H9 (cell line): Measurements from ENCODE around the gene CAT. TPM values are rescaled to one million over a fixed set of nuclear protein-coding genes. Genes with fewer than 3 reads are reported as not detected.

Source experiments
- DNase-seq: peaks from one replicate; pipeline ENCODE4 v3.0.0-alpha.2; 2017
- H2AFZ ChIP-seq: one replicate; pipeline ENCODE4 v1.6.1; 2013; ENCODE audit warnings: mild to moderate bottlenecking, low read length, control low read depth, moderate library complexity
- H2AK5ac ChIP-seq: 2 replicates; pipeline ENCODE4 v1.6.1; 2013; ENCODE audit warnings: low read length, control low read depth, mixed read lengths; ENCODE audit not compliant: insufficient read length
- H2BK120ac ChIP-seq: one replicate; pipeline ENCODE4 v1.6.1; 2013; ENCODE audit warnings: low read depth, mild to moderate bottlenecking, low read length, control low read depth, inconsistent platforms; ENCODE audit not compliant: poor library complexity, severe bottlenecking
- H2BK12ac ChIP-seq: 2 replicates; pipeline ENCODE4 v1.6.1; 2013; ENCODE audit warnings: low read length, control low read depth, mixed read lengths, low read depth; ENCODE audit not compliant: insufficient read length
- H2BK15ac ChIP-seq: 2 replicates; pipeline ENCODE4 v1.6.1; 2013; ENCODE audit warnings: low read depth, low read length, control low read depth
- H2BK20ac ChIP-seq: one replicate; pipeline ENCODE4 v1.6.1; 2013; ENCODE audit warnings: low read depth, mild to moderate bottlenecking, low read length, control low read depth, inconsistent platforms; ENCODE audit not compliant: poor library complexity, severe bottlenecking
- H2BK5ac ChIP-seq: 2 replicates; pipeline ENCODE4 v1.6.1; 2013; ENCODE audit warnings: low read length, control low read depth, mixed read lengths; ENCODE audit not compliant: insufficient read length
- H3K14ac ChIP-seq: 2 replicates; pipeline ENCODE4 v1.6.1; 2013; ENCODE audit warnings: low read length, control low read depth; ENCODE audit not compliant: insufficient read depth
- H3K18ac ChIP-seq: 2 replicates; pipeline ENCODE4 v1.6.1; 2013; ENCODE audit warnings: low read depth, mild to moderate bottlenecking, mixed read lengths, low read length, control low read depth; ENCODE audit not compliant: insufficient read length
- H3K23ac ChIP-seq: 2 replicates; pipeline ENCODE4 v1.6.1; 2013; ENCODE audit warnings: low read length, control low read depth, mixed read lengths, low read depth; ENCODE audit not compliant: insufficient read length
- H3K23me2 ChIP-seq: 2 replicates; pipeline ENCODE4 v1.6.1; 2013; ENCODE audit warnings: low read depth, mild to moderate bottlenecking, mixed read lengths, low read length, control low read depth; ENCODE audit not compliant: insufficient read length, poor library complexity, severe bottlenecking
- H3K27ac ChIP-seq: 2 replicates; pipeline ENCODE4 v1.5.1; 2013; ENCODE audit warnings: low read length, control low read depth, mixed read lengths, low read depth; ENCODE audit not compliant: insufficient read length
- H3K27me3 ChIP-seq: 2 replicates; pipeline ENCODE4 v1.6.1; 2013; ENCODE audit warnings: low read length, control low read depth, inconsistent platforms; ENCODE audit not compliant: insufficient read depth
- H3K4ac ChIP-seq: 2 replicates; pipeline ENCODE4 v1.6.1; 2013; ENCODE audit warnings: low read depth, mild to moderate bottlenecking, control low read depth, inconsistent platforms, low read length, moderate library complexity
- H3K4me1 ChIP-seq: 2 replicates; pipeline ENCODE4 v1.6.1; 2013; ENCODE audit warnings: low read length, control low read depth, inconsistent platforms; ENCODE audit not compliant: insufficient read depth
- H3K4me2 ChIP-seq: 2 replicates; pipeline ENCODE4 v1.6.1; 2013; ENCODE audit warnings: low read length, control low read depth, mixed read lengths; ENCODE audit not compliant: insufficient read length, insufficient read depth
- H3K56ac ChIP-seq: 2 replicates; pipeline ENCODE4 v1.6.1; 2013; ENCODE audit warnings: low read depth, mild to moderate bottlenecking, mixed read lengths, low read length, control low read depth; ENCODE audit not compliant: insufficient read length
- H3K79me1 ChIP-seq: 2 replicates; pipeline ENCODE4 v1.6.1; 2013; ENCODE audit warnings: low read depth, mild to moderate bottlenecking, moderate library complexity, low read length, control low read depth, inconsistent platforms; ENCODE audit not compliant: insufficient read depth, poor library complexity, severe bottlenecking
- H3K79me2 ChIP-seq: 2 replicates; pipeline ENCODE4 v1.6.1; 2013; ENCODE audit warnings: low read length, control low read depth, inconsistent platforms; ENCODE audit not compliant: insufficient read depth
- H3K9ac ChIP-seq: 2 replicates; pipeline ENCODE4 v1.6.1; 2013; ENCODE audit warnings: low read length, control low read depth, mixed read lengths; ENCODE audit not compliant: insufficient read length; ENCODE audit errors: extremely low read depth
- H3K9me3 ChIP-seq: one replicate; pipeline ENCODE4 v1.6.1; 2013; ENCODE audit warnings: low read depth, low read length, inconsistent platforms; ENCODE audit not compliant: control insufficient read depth
- H3T11ph ChIP-seq: one replicate; pipeline ENCODE4 v1.6.1; 2013; ENCODE audit warnings: mild to moderate bottlenecking, low read length, control low read depth, inconsistent platforms
- H4K20me1 ChIP-seq: one replicate; pipeline ENCODE4 v1.6.1; 2013; ENCODE audit not compliant: control insufficient read depth, insufficient read length, insufficient read depth
- H4K5ac ChIP-seq: 2 replicates; pipeline ENCODE4 v1.6.1; 2013; ENCODE audit warnings: low read depth, mild to moderate bottlenecking, mixed read lengths, low read length, control low read depth; ENCODE audit not compliant: insufficient read length
- H4K8ac ChIP-seq: replicated peaks from 2 replicates; pipeline ENCODE4 v1.6.1; 2013; ENCODE audit warnings: low read length, control low read depth, mixed read lengths, low read depth; ENCODE audit not compliant: insufficient read length
- H4K91ac ChIP-seq: 2 replicates; pipeline ENCODE4 v1.6.1; 2013; ENCODE audit warnings: low read depth, mild to moderate bottlenecking, moderate library complexity, mixed read lengths, low read length, control low read depth; ENCODE audit not compliant: insufficient read length
- H3K27ac Mint-ChIP-seq, 3 experiments: 2 replicates in 2 of 3; 3 replicates in 1 of 3; pipeline ENCODE4 v1.8.0; 2020 to 2021; ENCODE audit warnings: mixed read lengths in 3 of 3, mild to moderate bottlenecking in 1 of 3, moderate library complexity in 1 of 3
- H3K27me3 Mint-ChIP-seq: 2 replicates; pipeline ENCODE4 v1.8.0; 2021; ENCODE audit warnings: low read depth, mild to moderate bottlenecking, moderate library complexity, mixed read lengths
- H3K36me3 Mint-ChIP-seq, 3 experiments: 2 replicates in 2 of 3; 3 replicates in 1 of 3; pipeline ENCODE4 v1.8.0; 2020 to 2021; ENCODE audit warnings: low read depth in 3 of 3, mixed read lengths in 3 of 3; ENCODE audit not compliant: insufficient read depth in 1 of 3
- H3K4me1 Mint-ChIP-seq, 2 experiments: 2 replicates each; pipeline ENCODE4 v1.8.0; 2020; ENCODE audit warnings: mixed read lengths in 2 of 2
- H3K4me3 Mint-ChIP-seq, 2 experiments: 2 replicates in 1 of 2; 3 replicates in 1 of 2; pipeline ENCODE4 v1.8.0; 2020 to 2021; ENCODE audit warnings: mild to moderate bottlenecking in 2 of 2, mixed read lengths in 2 of 2, moderate library complexity in 1 of 2
- H3K9me3 Mint-ChIP-seq, 2 experiments: 2 replicates in 1 of 2; 3 replicates in 1 of 2; pipeline ENCODE4 v1.8.0; 2020; ENCODE audit warnings: mild to moderate bottlenecking in 2 of 2, mixed read lengths in 2 of 2, moderate library complexity in 1 of 2
- WGBS: extraction: QIAGEN DNeasy Blood & Tissue Kit; methylation state at CpG from one replicate; pipeline ENCODE4 v1.1.7; 2013; ENCODE audit warnings: missing lambda C conversion rate, low lambda C conversion rate, mixed read lengths; ENCODE audit not compliant: insufficient read length; ENCODE audit errors: extremely low coverage; 5-methylcytosine and 5-hydroxymethylcytosine counted together
- total RNA-seq: library from RNA; stranded (reverse); gene quantifications from 2 replicates; pipeline ENCODE4 v1.2.1, GENCODE V29; 2021
- TF ChIP-seq, protein P1 (sequence below): fragments of 200-600 bp; sonication (generic); conservative IDR thresholded peaks from 3 replicates; pipeline ENCODE4 v1.8.0; 2021; ENCODE audit warnings: antibody characterized with exemption, mild to moderate bottlenecking

The CAT gene
- total RNA-seq, 1 experiment from 2014 or later, result 9.9 TPM

DNA sequence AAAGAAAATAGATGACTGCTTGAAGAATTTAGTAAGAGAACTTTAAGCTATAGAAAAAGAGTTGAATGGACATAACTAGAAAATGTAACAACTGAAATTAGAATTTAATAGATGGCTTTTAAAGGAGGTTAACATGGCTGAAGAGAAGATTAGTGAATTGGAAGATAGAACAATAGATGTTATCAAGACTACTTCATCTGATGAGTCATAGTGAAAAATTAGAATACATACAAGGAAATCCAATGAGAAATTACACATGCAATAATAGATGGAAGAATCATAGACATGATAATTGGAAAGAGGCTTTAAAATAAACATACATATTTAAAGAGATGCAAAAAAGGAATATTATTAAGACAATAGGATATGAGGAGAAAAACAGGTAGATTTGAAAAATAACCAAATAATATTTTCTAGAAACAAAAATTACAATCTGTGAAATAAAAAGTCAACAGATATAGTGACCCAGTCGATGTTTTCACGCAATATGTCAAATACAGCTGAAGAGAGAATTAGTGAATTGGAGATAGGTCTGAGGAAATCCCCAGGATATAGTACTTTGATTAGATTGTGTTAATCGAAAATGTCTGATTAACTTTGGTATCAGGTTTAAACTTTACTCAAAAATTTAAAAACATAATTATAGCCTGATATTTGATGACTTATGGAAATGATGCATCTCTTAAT lies 28.2 kb downstream of the CAT start:
- Histone ChIP-seq H3K23ac (no peak overlapping the region), H3K9me3 (no peaks in the 10 kb centered on the region), H3K27me3 (no peaks in the 10 kb centered on the region), H3K14ac (no peak overlapping the region), H4K20me1 (no peaks in the 10 kb centered on the region), H3T11ph (no peak overlapping the region), H2AFZ (no peak overlapping the region), H4K91ac (no peak overlapping the region), H3K56ac (no peak overlapping the region), H3K79me1 (no peaks in the 10 kb centered on the region), H3K4ac (no peak overlapping the region), H3K4me2 (no peak overlapping the region), H2AK5ac (no peak overlapping the region), H3K4me1 (no peaks in the 10 kb centered on the region), H3K27ac (no peak overlapping the region), H2BK120ac (no peak overlapping the region), H2BK12ac (no peak overlapping the region), H2BK20ac (no peak overlapping the region), H3K23me2 (no peaks in the 10 kb centered on the region), H2BK15ac (no peak overlapping the region), H3K9ac (no peak overlapping the region), H3K18ac (no peak overlapping the region), H2BK5ac (no peak overlapping the region), H4K8ac (no peak overlapping the region), H3K79me2 (no peaks in the 10 kb centered on the region), H4K5ac (no peak overlapping the region)
- no peaks in the 10 kb centered on the region for H3K4me1 Mint-ChIP-seq
- WGBS, result no CpG with 5 or more reads among the region's 3 CpGs
- no peak overlapping the region for H3K27ac Mint-ChIP-seq
- peaks cover 8 to 84% (median 47%) of the 10 kb centered on the region in 3 experiments for H3K36me3 Mint-ChIP-seq
- TF ChIP-seq, protein P1, sequence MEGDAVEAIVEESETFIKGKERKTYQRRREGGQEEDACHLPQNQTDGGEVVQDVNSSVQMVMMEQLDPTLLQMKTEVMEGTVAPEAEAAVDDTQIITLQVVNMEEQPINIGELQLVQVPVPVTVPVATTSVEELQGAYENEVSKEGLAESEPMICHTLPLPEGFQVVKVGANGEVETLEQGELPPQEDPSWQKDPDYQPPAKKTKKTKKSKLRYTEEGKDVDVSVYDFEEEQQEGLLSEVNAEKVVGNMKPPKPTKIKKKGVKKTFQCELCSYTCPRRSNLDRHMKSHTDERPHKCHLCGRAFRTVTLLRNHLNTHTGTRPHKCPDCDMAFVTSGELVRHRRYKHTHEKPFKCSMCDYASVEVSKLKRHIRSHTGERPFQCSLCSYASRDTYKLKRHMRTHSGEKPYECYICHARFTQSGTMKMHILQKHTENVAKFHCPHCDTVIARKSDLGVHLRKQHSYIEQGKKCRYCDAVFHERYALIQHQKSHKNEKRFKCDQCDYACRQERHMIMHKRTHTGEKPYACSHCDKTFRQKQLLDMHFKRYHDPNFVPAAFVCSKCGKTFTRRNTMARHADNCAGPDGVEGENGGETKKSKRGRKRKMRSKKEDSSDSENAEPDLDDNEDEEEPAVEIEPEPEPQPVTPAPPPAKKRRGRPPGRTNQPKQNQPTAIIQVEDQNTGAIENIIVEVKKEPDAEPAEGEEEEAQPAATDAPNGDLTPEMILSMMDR, result no peak
- no peaks in the 10 kb centered on the region; the same call in 1 of the 2 replicates for H3K27me3 Mint-ChIP-seq
- no peak for DNase-seq
- peaks cover 23 to 26% of the 10 kb centered on the region in 2 experiments for H3K9me3 Mint-ChIP-seq
- H3K4me3 Mint-ChIP-seq, result no peak overlapping the region
